ENCODE data around the gene APOA4. TPM values are rescaled to one million over a fixed set of nuclear protein-coding genes. Genes with fewer than 3 reads are reported as not detected.

Gene APOA4
- total and polyA plus RNA-seq, 4 donors = 0.89 to 382 (median 131) TPM

DNA sequence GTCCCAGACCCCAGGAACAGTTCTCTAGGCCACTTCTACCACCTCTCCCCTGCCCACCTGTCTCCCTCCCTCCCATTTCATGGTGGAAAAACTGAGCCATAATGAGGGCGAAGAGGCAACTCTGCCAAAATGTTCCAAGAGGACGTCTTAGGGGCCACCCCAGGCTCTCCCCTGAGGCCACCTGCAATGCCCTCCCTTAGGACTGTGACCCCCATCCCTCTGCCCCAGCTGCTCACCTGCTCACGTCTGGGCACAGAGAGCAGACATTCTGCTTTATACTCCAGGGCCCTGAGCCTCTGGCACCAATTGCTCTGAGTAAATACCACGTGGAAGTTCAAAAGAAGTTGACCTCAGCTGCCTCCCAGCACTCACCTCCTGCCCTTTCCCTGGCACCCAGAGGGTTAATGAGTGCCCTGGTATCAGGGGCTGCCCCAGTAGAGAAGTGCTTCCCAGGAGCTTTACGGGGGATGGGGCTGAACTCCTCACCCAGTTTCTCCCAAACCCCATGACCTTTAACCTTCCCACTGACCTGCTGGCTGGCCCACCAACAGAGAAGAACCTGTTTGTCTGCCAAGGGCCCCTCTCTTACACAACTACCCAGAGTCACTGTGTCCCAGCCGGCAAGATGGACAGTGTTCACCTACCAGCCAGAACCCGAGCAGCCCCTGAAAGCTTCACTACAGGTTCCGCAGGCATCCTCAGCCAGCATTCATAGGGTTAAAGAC is 30.8 kb downstream of the APOA4 start (continued):
- peak; percentile 93 for TF ChIP-seq YY1 (IDR thresholded peaks at IDR 0.05)
- TF ChIP-seq RAD21 (IDR thresholded peaks at IDR 0.05) = peak; percentile 59 to 64
- TF ChIP-seq TAF1 (conservative IDR thresholded peaks at IDR 0.05) = peak; percentile 36
- TF ChIP-seq, protein P1, sequence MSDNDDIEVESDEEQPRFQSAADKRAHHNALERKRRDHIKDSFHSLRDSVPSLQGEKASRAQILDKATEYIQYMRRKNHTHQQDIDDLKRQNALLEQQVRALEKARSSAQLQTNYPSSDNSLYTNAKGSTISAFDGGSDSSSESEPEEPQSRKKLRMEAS (IDR thresholded peaks at IDR 0.05) = peak; percentile 86
- peak; percentile 99 for TF ChIP-seq RXRA (IDR thresholded peaks at IDR 0.05)
- peak; percentile 87 for TF ChIP-seq FOXA2 (IDR thresholded peaks at IDR 0.05)
- peak; percentile 65 for TF ChIP-seq FOXA1 (IDR thresholded peaks at IDR 0.05)
- TF ChIP-seq HNF4A (conservative IDR thresholded peaks at IDR 0.05) = peak; percentile 88 to 90
- peak; percentile 64 for TF ChIP-seq HNF4G (IDR thresholded peaks at IDR 0.05)
- TF ChIP-seq SP1 (IDR thresholded peaks at IDR 0.05) = peak; percentile 97
- TF ChIP-seq EGR1 (IDR thresholded peaks at IDR 0.05; ENCODE audit: low read depth in 2 of 2) = peak in 1 of 2 donors; percentile 49
- TF ChIP-seq GABPA (IDR thresholded peaks at IDR 0.05 in 1 of 2, conservative IDR thresholded peaks at IDR 0.05 in 1 of 2) = no peak

DNA sequence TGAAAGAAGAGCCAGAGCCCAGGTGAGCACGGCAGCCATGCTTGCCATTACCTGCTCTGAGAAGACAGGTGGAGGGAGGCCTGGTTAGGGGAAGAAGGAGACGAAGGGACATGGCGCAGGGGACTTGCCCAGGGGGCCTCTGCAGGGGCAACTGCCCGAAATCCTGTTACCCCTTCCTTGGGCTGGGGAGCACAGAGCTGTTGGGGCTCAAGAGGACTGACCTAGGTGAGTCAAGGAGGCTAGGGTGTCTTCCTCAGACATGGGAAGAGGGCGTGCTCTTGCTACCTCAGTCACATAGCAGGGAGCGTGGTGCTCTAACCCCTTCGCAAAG is 31.3 kb downstream of the APOA4 start, which contains the start of gene APOA5:
Gene APOA5, minus strand, starts transcription at position 67 of the 331 bp plus-strand sequence. Its CDS starts 19 bp downstream, at position 48.
- Histone ChIP-seq H3K9ac (ENCODE audit: low read depth in 1 of 2, low read length in 2 of 2) (peak within 1 kb of the TSS; percentile 39 to 71), H3K4me1 (ENCODE audit: control insufficient read depth in 4 of 4, insufficient read depth in 4 of 4, low read length in 3 of 4) (peaks cover 0 to 63% (median 51%) of the 10 kb centered on the region in 4 donors), H3K27ac (ENCODE audit: low read depth in 1 of 2, low read length in 2 of 2) (peak within 1 kb of the TSS; percentile 73 to 84), H3K36me3 (ENCODE audit: control insufficient read depth in 4 of 4, insufficient read depth in 3 of 4, low read depth in 1 of 4, low read length in 3 of 4) (peaks cover 0 to 2% (median 0%) of the 10 kb centered on the region in 4 donors), H3K27me3 (ENCODE audit: control insufficient read depth in 4 of 4, insufficient read depth in 4 of 4, low read length in 3 of 4) (no peaks in the 10 kb centered on the region), H3K9me3 (ENCODE audit: control insufficient read depth in 4 of 4, low read length in 3 of 4) (no peaks in the 10 kb centered on the region), H3K4me3 (ENCODE audit: low read depth in 1 of 3, low read length in 3 of 3) (peak within 1 kb of the TSS; percentile 38 to 78 (median 42))
- no peak for DNase-seq (ENCODE audit: low spot score)
- no peak for TF ChIP-seq GABPA (IDR thresholded peaks at IDR 0.05 in 1 of 2, conservative IDR thresholded peaks at IDR 0.05 in 1 of 2)
- no peak for TF ChIP-seq FOXA1 (IDR thresholded peaks at IDR 0.05)
- no peak for TF ChIP-seq EGR1 (IDR thresholded peaks at IDR 0.05; ENCODE audit: low read depth in 2 of 2)
- TF ChIP-seq RAD21 (IDR thresholded peaks at IDR 0.05) = no peak
- 47% methylated on average over 7 of the region's 7 CpGs for WGBS

DNA sequence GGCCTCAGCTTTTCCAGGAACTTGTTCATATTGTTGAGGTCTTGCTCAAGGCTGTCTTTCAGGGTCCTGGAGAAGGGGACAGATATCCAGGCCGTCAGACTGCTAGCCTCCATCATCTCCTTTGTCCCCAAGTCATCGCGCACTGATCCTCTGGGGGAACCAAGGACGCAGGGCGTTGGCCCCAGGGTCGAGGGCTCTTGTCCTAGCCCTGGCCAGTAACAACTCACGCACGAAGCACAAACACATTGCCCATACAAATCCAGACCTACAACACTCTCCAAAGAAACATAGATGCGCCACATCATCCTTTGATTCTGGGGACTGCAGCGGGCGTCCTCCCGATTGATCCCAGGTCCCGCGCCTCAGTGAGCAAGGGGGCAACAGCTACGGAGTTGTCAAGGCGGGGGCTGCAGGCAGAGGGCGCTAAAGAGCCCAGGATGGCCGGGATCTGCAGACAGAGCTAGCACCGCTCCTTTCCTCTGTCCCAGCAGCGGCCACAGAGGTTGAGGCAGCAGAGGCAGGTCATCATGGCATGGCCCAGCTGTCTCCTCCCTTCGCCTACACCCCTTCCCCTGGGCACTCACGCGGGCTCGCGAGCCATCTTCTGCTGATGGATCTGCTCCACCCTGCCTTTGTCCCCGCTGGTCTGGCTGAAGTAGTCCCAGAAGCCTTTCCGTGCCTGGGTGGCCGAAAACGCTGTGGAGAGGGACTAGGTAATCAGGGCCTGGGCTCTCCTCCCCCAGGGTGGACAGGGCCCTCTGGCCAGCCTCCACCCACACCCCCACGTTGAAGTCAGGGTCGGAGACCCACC is 31.9 kb downstream of the APOA4 start:
- Histone ChIP-seq H3K4me3 (ENCODE audit: low read depth in 1 of 3, low read length in 3 of 3) (peak overlapping the region; percentile 38 to 78 (median 42)), H3K27me3 (ENCODE audit: control insufficient read depth in 4 of 4, insufficient read depth in 4 of 4, low read length in 3 of 4) (no peaks in the 10 kb centered on the region), H3K9me3 (ENCODE audit: control insufficient read depth in 4 of 4, low read length in 3 of 4) (no peaks in the 10 kb centered on the region), H3K4me1 (ENCODE audit: control insufficient read depth in 4 of 4, insufficient read depth in 4 of 4, low read length in 3 of 4) (peaks cover 0 to 64% (median 54%) of the 10 kb centered on the region in 4 donors), H3K9ac (ENCODE audit: low read depth in 1 of 2, low read length in 2 of 2) (peak overlapping the region; percentile 39 to 71), H3K27ac (ENCODE audit: low read depth in 1 of 2, low read length in 2 of 2) (peak overlapping the region; percentile 73 to 84), H3K36me3 (ENCODE audit: control insufficient read depth in 4 of 4, insufficient read depth in 3 of 4, low read depth in 1 of 4, low read length in 3 of 4) (peaks cover 0 to 3% (median 1%) of the 10 kb centered on the region in 4 donors)
- 12% methylated on average over 31 of the region's 31 CpGs for WGBS
- peak; percentile 85 for DNase-seq (ENCODE audit: low spot score)
- TF ChIP-seq RAD21 (IDR thresholded peaks at IDR 0.05) (peak; percentile 84 to 94), RXRA (IDR thresholded peaks at IDR 0.05) (peak; percentile 41 to 64), TAF1 (conservative IDR thresholded peaks at IDR 0.05) (peak; percentile 42), JUND (IDR thresholded peaks at IDR 0.05) (no peak), EGR1 (IDR thresholded peaks at IDR 0.05; ENCODE audit: low read depth in 2 of 2) (no peak), HNF4G (IDR thresholded peaks at IDR 0.05) (no peak), YY1 (IDR thresholded peaks at IDR 0.05) (no peak), GABPA (IDR thresholded peaks at IDR 0.05 in 1 of 2, conservative IDR thresholded peaks at IDR 0.05 in 1 of 2) (no peak)
- TF ChIP-seq, protein P2, sequence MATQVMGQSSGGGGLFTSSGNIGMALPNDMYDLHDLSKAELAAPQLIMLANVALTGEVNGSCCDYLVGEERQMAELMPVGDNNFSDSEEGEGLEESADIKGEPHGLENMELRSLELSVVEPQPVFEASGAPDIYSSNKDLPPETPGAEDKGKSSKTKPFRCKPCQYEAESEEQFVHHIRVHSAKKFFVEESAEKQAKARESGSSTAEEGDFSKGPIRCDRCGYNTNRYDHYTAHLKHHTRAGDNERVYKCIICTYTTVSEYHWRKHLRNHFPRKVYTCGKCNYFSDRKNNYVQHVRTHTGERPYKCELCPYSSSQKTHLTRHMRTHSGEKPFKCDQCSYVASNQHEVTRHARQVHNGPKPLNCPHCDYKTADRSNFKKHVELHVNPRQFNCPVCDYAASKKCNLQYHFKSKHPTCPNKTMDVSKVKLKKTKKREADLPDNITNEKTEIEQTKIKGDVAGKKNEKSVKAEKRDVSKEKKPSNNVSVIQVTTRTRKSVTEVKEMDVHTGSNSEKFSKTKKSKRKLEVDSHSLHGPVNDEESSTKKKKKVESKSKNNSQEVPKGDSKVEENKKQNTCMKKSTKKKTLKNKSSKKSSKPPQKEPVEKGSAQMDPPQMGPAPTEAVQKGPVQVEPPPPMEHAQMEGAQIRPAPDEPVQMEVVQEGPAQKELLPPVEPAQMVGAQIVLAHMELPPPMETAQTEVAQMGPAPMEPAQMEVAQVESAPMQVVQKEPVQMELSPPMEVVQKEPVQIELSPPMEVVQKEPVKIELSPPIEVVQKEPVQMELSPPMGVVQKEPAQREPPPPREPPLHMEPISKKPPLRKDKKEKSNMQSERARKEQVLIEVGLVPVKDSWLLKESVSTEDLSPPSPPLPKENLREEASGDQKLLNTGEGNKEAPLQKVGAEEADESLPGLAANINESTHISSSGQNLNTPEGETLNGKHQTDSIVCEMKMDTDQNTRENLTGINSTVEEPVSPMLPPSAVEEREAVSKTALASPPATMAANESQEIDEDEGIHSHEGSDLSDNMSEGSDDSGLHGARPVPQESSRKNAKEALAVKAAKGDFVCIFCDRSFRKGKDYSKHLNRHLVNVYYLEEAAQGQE (IDR thresholded peaks at IDR 0.05) = peak; percentile 38
- TF ChIP-seq, protein P1 (IDR thresholded peaks at IDR 0.05) = no peak
- TF ChIP-seq, protein P3, sequence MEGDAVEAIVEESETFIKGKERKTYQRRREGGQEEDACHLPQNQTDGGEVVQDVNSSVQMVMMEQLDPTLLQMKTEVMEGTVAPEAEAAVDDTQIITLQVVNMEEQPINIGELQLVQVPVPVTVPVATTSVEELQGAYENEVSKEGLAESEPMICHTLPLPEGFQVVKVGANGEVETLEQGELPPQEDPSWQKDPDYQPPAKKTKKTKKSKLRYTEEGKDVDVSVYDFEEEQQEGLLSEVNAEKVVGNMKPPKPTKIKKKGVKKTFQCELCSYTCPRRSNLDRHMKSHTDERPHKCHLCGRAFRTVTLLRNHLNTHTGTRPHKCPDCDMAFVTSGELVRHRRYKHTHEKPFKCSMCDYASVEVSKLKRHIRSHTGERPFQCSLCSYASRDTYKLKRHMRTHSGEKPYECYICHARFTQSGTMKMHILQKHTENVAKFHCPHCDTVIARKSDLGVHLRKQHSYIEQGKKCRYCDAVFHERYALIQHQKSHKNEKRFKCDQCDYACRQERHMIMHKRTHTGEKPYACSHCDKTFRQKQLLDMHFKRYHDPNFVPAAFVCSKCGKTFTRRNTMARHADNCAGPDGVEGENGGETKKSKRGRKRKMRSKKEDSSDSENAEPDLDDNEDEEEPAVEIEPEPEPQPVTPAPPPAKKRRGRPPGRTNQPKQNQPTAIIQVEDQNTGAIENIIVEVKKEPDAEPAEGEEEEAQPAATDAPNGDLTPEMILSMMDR (IDR thresholded peaks at IDR 0.05; ENCODE audit: low read depth, low read length, missing input control) = peak; percentile 78
